ENCODE results near the gene KANSL1L.

KANSL1L gene

DNA sequence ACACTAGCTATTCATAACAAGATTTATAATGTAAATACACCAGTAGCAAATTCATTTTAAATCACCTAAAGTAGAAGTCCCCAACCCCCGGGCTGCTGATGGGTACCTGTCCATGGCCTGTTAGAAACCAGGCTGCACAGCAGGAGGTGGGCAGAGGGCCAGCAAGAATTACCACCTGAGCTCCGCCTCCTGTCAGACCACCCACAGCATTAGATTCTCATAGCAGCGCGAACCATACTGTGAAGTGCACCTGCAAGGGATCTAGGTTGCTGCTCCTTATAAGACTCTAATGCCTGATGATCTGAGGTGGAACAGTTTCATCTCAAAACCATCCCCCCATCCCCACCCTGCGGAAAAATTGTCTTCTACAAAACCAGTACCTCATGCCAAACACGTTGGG, 71.3 kb downstream of the KANSL1L start:
- Histone ChIP-seq H4K20me1 (ENCODE audit: insufficient read depth, low read length) (no peaks in the 10 kb centered on the region), H3K9me3 (ENCODE audit: low read length) (no peaks in the 10 kb centered on the region), H3K36me3 (ENCODE audit: insufficient read depth, low read length) (peaks cover 33% of the 10 kb centered on the region), H3K4me1 (ENCODE audit: insufficient read depth, low read length, severe bottlenecking) (no peaks in the 10 kb centered on the region), H3K9me2 (ENCODE audit: low read depth, low read length) (no peaks in the 10 kb centered on the region), H3K27ac (ENCODE audit: low read depth, low read length, poor library complexity, severe bottlenecking) (no peak overlapping the region), H3K4me3 (ENCODE audit: low read depth, low read length, poor library complexity, severe bottlenecking) (no peak overlapping the region), H3K79me2 (ENCODE audit: insufficient read depth, low read length) (no peaks in the 10 kb centered on the region), H3K4me2 (ENCODE audit: low read length) (no peak overlapping the region), H3K27me3 (ENCODE audit: insufficient read depth, low read length) (no peaks in the 10 kb centered on the region), H3F3A (ENCODE audit: insufficient read depth, low read length) (no peaks in the 10 kb centered on the region), H2AFZ (ENCODE audit: low read length) (no peak overlapping the region), H3K9ac (ENCODE audit: low read length) (no peak overlapping the region)
- TF ChIP-seq EZH2 (IDR thresholded peaks at IDR 0.05; ENCODE audit: borderline replicate concordance, low read length), result no peak
- TF ChIP-seq, protein P1, sequence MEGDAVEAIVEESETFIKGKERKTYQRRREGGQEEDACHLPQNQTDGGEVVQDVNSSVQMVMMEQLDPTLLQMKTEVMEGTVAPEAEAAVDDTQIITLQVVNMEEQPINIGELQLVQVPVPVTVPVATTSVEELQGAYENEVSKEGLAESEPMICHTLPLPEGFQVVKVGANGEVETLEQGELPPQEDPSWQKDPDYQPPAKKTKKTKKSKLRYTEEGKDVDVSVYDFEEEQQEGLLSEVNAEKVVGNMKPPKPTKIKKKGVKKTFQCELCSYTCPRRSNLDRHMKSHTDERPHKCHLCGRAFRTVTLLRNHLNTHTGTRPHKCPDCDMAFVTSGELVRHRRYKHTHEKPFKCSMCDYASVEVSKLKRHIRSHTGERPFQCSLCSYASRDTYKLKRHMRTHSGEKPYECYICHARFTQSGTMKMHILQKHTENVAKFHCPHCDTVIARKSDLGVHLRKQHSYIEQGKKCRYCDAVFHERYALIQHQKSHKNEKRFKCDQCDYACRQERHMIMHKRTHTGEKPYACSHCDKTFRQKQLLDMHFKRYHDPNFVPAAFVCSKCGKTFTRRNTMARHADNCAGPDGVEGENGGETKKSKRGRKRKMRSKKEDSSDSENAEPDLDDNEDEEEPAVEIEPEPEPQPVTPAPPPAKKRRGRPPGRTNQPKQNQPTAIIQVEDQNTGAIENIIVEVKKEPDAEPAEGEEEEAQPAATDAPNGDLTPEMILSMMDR (IDR thresholded peaks at IDR 0.05; ENCODE audit: low read length), result no peak

DNA sequence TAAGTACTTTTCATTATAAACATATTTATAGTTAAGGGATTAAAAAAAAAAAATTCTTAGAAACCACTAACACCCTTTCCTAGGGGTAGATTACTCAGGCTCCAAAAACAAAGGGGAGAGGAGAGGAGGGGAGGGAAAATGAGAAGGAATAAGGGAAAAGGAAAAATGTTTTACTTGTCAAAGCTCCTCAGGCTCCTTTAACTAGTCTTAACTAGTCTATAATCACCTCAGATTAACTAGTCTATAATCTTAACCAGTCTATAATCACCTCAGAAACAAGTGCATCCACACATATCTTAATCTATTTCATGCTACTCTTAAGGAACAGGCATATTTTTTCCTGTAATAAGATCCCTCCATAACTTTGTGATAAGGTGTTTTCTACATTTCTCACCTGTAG, 76.4 kb downstream of the KANSL1L start:
- H3K4me1 ChIP-seq (ENCODE audit: insufficient read depth, low read length, severe bottlenecking), result no peaks in the 10 kb centered on the region
- no peaks in the 10 kb centered on the region for H3K9me3 ChIP-seq (ENCODE audit: low read length)
- no peaks in the 10 kb centered on the region for H3K79me2 ChIP-seq (ENCODE audit: insufficient read depth, low read length)
- no peak overlapping the region for H3K4me2 ChIP-seq (ENCODE audit: low read length)
- no peaks in the 10 kb centered on the region for H3K27me3 ChIP-seq (ENCODE audit: insufficient read depth, low read length)
- no peak overlapping the region for H2AFZ ChIP-seq (ENCODE audit: low read length)
- no peaks in the 10 kb centered on the region for H3F3A ChIP-seq (ENCODE audit: insufficient read depth, low read length)
- no peak overlapping the region for H3K9ac ChIP-seq (ENCODE audit: low read length)
- TF ChIP-seq, protein P1 (IDR thresholded peaks at IDR 0.05; ENCODE audit: low read length), result no peak
- no peak for TF ChIP-seq EZH2 (IDR thresholded peaks at IDR 0.05; ENCODE audit: borderline replicate concordance, low read length)
- H3K4me3 ChIP-seq (ENCODE audit: low read depth, low read length, poor library complexity, severe bottlenecking), result no peak overlapping the region
- no peaks in the 10 kb centered on the region for H4K20me1 ChIP-seq (ENCODE audit: insufficient read depth, low read length)
- H3K27ac ChIP-seq (ENCODE audit: low read depth, low read length, poor library complexity, severe bottlenecking), result no peak overlapping the region
- peaks cover 12% of the 10 kb centered on the region for H3K36me3 ChIP-seq (ENCODE audit: insufficient read depth, low read length)
- no peaks in the 10 kb centered on the region for H3K9me2 ChIP-seq (ENCODE audit: low read depth, low read length)

DNA sequence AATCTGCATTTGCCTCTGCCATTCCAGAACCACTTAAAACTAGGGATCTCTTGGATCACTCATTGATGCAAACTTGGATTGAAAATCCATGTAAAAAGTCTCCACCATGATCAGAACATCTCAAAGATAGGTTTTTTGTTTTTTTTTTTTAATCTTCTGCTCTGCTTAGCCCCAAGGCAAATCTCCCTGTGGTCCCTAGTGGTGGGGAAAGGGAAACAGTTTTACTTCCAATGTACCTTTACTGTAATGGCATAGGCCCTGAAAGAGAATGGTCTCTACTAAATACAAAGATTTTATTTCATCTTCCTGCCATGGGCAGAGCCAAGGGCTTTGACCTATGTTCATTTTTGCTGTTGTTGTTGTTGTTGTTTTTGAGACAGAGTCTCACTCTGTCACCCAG, 78.4 kb downstream of the KANSL1L start:
- TF ChIP-seq, protein P1 (IDR thresholded peaks at IDR 0.05; ENCODE audit: low read length), result no peak
- 0 out of 2 replicates have a peak, but pooled peaks cover 3% of the 10 kb centered on the region for H3F3A ChIP-seq (ENCODE audit: insufficient read depth, low read length)
- no peak overlapping the region for H3K4me3 ChIP-seq (ENCODE audit: low read depth, low read length, poor library complexity, severe bottlenecking)
- H3K79me2 ChIP-seq (ENCODE audit: insufficient read depth, low read length), result no peaks in the 10 kb centered on the region
- no peak overlapping the region for H3K4me2 ChIP-seq (ENCODE audit: low read length)
- H3K9me2 ChIP-seq (ENCODE audit: low read depth, low read length), result no peaks in the 10 kb centered on the region
- no peaks in the 10 kb centered on the region for H3K4me1 ChIP-seq (ENCODE audit: insufficient read depth, low read length, severe bottlenecking)
- no peak overlapping the region for H3K27ac ChIP-seq (ENCODE audit: low read depth, low read length, poor library complexity, severe bottlenecking)
- H4K20me1 ChIP-seq (ENCODE audit: insufficient read depth, low read length), result no peaks in the 10 kb centered on the region
- no peak overlapping the region for H3K9ac ChIP-seq (ENCODE audit: low read length)
- no peaks in the 10 kb centered on the region for H3K9me3 ChIP-seq (ENCODE audit: low read length)
- no peaks in the 10 kb centered on the region for H3K27me3 ChIP-seq (ENCODE audit: insufficient read depth, low read length)
- no peak overlapping the region for H2AFZ ChIP-seq (ENCODE audit: low read length)
- H3K36me3 ChIP-seq (ENCODE audit: insufficient read depth, low read length), result peaks cover 7% of the 10 kb centered on the region

All from OCI-LY1 (cell line).